Hypothalamus (tissue), 51 donors: ENCODE data around the gene PRCP.
"Not testable (repeated sequence)": the region's sequence is repeated elsewhere in the genome, so short reads cannot be mapped to it uniquely, and the experiment has no call there.

Experiments
- DNase-seq, 51 donors: peaks; one replicate each; lab custom pipeline; 2025; lab: John Stamatoyannopoulos, UW

PRCP gene

GRCh38 chr11:82900277-82901164 lies at the start of gene PRCP:
Gene PRCP, minus strand, starts transcription at chr11:82900430. Its CDS starts 28 bp downstream, at chr11:82900402.
- peak; percentile 18 to 91 (median 80) for DNase-seq

- DNase-seq: no peak
These were observed 49.1 kb upstream of the PRCP start for GRCh38 chr11:82949352-82949751.

GRCh38 chr11:82945682-82946081 lies 45.5 kb upstream of the PRCP start:
- DNase-seq: no peak

GRCh38 chr11:82945041-82945440 lies 44.8 kb upstream of the PRCP start:
- not testable (repeated sequence) for DNase-seq

- DNase-seq: no peak
These were observed 44.0 kb upstream of the PRCP start for GRCh38 chr11:82944198-82944597.

GRCh38 chr11:82943430-82943829 lies 43.2 kb upstream of the PRCP start:
- not testable (repeated sequence) for DNase-seq

GRCh38 chr11:82942376-82942775 lies 42.1 kb upstream of the PRCP start:
- no peak for DNase-seq

GRCh38 chr11:82939456-82939855 lies 39.2 kb upstream of the PRCP start:
- no peak for DNase-seq

- DNase-seq: no peak
These were observed 37.3 kb upstream of the PRCP start for GRCh38 chr11:82937554-82937953.

GRCh38 chr11:82936261-82936660 lies 36.0 kb upstream of the PRCP start:
- no peak for DNase-seq

GRCh38 chr11:82932564-82932963 lies 32.3 kb upstream of the PRCP start:
- DNase-seq: no peak

GRCh38 chr11:82930734-82931133 lies 30.5 kb upstream of the PRCP start:
- no peak for DNase-seq

GRCh38 chr11:82930229-82930628 lies 30.0 kb upstream of the PRCP start:
- DNase-seq: no peak

- DNase-seq: no peak
These were observed 28.9 kb upstream of the PRCP start for GRCh38 chr11:82929121-82929520.

GRCh38 chr11:82927264-82927880 lies 27.1 kb upstream of the PRCP start:
- DNase-seq: peak in 2 of 51 donors; percentile 1 to 50

GRCh38 chr11:82924522-82925224 lies 24.4 kb upstream of the PRCP start:
- no peak for DNase-seq

- DNase-seq: not testable (repeated sequence)
These were observed 22.4 kb upstream of the PRCP start for GRCh38 chr11:82922396-82923173.

- not testable (repeated sequence) for DNase-seq
These were observed 20.0 kb upstream of the PRCP start for GRCh38 chr11:82920227-82920626.

GRCh38 chr11:82919786-82920185 lies 19.6 kb upstream of the PRCP start:
- not testable (repeated sequence) for DNase-seq

GRCh38 chr11:82909015-82909640 lies 8.9 kb upstream of the PRCP start:
- no peak for DNase-seq
